Transverse colon (tissue), 3 donors: Measurements from ENCODE around the gene RAI1.

ENCODE experiments used
- CTCF ChIP-seq, 5 experiments: fragments of 200-600 bp in 3 of 5; fragments of 450-650 bp in 2 of 5; sonication (generic) in 3 of 5; IDR thresholded peaks; 1 replicate in 2 of 5; 2 replicates in 3 of 5; pipeline ENCODE4 v1.5.1; 2016 to 2017; ENCODE audit warnings: antibody characterized with exemption in 5 of 5, inconsistent platforms in 3 of 5, mild to moderate bottlenecking in 2 of 5, moderate library complexity in 1 of 5
- POLR2A ChIP-seq: fragments of 450-650 bp; IDR thresholded peaks from one replicate; pipeline ENCODE4 v1.6.1; 2016; ENCODE audit warnings: antibody characterized with exemption, mild to moderate bottlenecking, moderate library complexity

GRCh38 chr17:17798573-17799255, 117.5 kb downstream of the RAI1 start:
- no peak for TF ChIP-seq CTCF (IDR thresholded peaks at IDR 0.05)
- no peak for TF ChIP-seq POLR2A
